ENCODE results near the gene PTPRD.

DNA sequence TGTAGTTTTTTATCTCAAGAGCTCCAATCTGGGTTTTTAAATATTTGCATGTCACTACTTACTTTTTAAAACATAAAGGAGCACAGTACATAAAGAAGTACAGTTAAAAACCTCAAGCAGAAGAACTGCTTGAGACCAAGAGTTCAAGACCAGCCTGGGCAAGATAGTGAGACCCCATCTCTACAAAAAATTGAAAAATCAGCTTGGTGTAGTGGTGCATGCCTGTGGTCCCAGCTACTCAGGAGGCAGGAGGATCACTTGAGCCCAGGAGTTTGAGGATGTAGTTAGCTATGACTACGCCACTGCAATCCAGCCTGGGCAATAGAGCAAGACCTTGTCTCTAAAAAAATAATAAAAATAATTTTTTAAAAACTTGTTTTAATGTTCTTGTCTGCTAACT, 1840.5 kb downstream of the PTPRD start:
- TF ChIP-seq CTCF (IDR thresholded peaks at IDR 0.05) (no peak), REST (IDR thresholded peaks at IDR 0.05; ENCODE audit: insufficient read depth in 1 of 2, low read depth in 2 of 2, low read length in 1 of 2) (no peak), POLR2AphosphoS5 (IDR thresholded peaks at IDR 0.05; ENCODE audit: low read depth, low read length) (no peak), SIN3A (IDR thresholded peaks at IDR 0.05; ENCODE audit: borderline replicate concordance, insufficient read depth, low read depth, low read length) (no peak)
